Adrenal gland (tissue), 12 donors: Measurements from ENCODE around the gene TFE3. TPM values are rescaled to one million over a fixed set of nuclear protein-coding genes. Genes with fewer than 3 reads are reported as not detected.

Experiments used
- DNase-seq, 7 donors: peaks; one replicate each; pipeline ENCODE4 v3.0.0-alpha.2; 2019 to 2020
- H3K27ac ChIP-seq, 5 donors: fragments of 200-600 bp; sonication (generic) in 4 of 5; 1 replicate in 3 of 5; 2 replicates in 2 of 5; pipeline versions ENCODE4 v1.5.1 to v1.8.0; 2016 to 2020; ENCODE audit warnings: mild to moderate bottlenecking in 1 of 5
- H3K27me3 ChIP-seq: fragments of 200-600 bp; 2 replicates; pipeline ENCODE4 v1.8.0; 2021
- H3K36me3 ChIP-seq, 2 donors: fragments of 200-600 bp; replicated peaks in 1 of 2; 1 replicate in 1 of 2; 2 replicates in 1 of 2; pipeline versions ENCODE4 v1.5.1 to v1.8.0; 2018 to 2022
- H3K4me1 ChIP-seq, 2 donors: fragments of 200-600 bp; replicated peaks in 1 of 2; 1 replicate in 1 of 2; 2 replicates in 1 of 2; pipeline versions ENCODE4 v1.5.1 to v1.8.0; 2018 to 2021
- H3K4me3 ChIP-seq, 4 donors: fragments of 200-600 bp; sonication (generic) in 3 of 4; one replicate each; pipeline ENCODE4 v1.5.1; 2016 to 2018
- H3K9me3 ChIP-seq, 3 donors: fragments of 200-600 bp; sonication (generic) in 1 of 3; replicated peaks in 1 of 3; 1 replicate in 2 of 3; 2 replicates in 1 of 3; pipeline versions ENCODE4 v1.5.1 to v1.8.0; 2016 to 2021
- CTCF ChIP-seq, 6 experiments: fragments of 450-650 bp in 4 of 6; fragments of 200-600 bp in 2 of 6; sonication (generic) in 1 of 6; IDR thresholded peaks; 1 replicate in 5 of 6; 2 replicates in 1 of 6; pipeline versions ENCODE4 v1.5.1 to v1.8.0; 2016 to 2021; ENCODE audit warnings: antibody characterized with exemption in 6 of 6, mild to moderate bottlenecking in 2 of 6, moderate library complexity in 1 of 6
- POLR2A ChIP-seq, 2 donors: fragments of 450-650 bp; IDR thresholded peaks; one replicate each; pipeline ENCODE4 v1.6.1; 2017; ENCODE audit warnings: antibody characterized with exemption in 2 of 2, mild to moderate bottlenecking in 2 of 2, moderate library complexity in 1 of 2
- WGBS, 4 donors: extraction: QIAGEN DNeasy Blood & Tissue Kit in 2 of 4; methylation state at CpG; one replicate each; pipeline versions ENCODE4 v1.1.5 to v1.1.7; 2013 to 2017; 5-methylcytosine and 5-hydroxymethylcytosine counted together
- intact Hi-C, 2 donors: fragments of 100-400 bp; cut with DNase I; formaldehyde crosslinking; loops; one replicate each; pipeline versions ENCODE4 v1.14.1 to v1.15.0; 2022 to 2023
- polyA plus RNA-seq, 3 donors: library from polyadenylated mRNA; stranded (reverse); fragments of 200-250 nt in 2 of 3; fragments of 350-450 nt in 1 of 3; fragmentation: Illumina TruSeq in 1 of 3; extraction: RNeasy Lipid Tissue Mini Kit (QIAGEN cat#74804) in 1 of 3; gene quantifications; one replicate each; pipeline ENCODE4 v1.2.3, GENCODE V29; 2013 to 2014
- total RNA-seq, 9 donors: library from RNA; depleted of rRNA in 4 of 9; stranded (reverse); fragments of >200 nt in 4 of 9; fragments of 120-200 nt in 1 of 9; fragmentation: NEBNext Ultra II Directional in 1 of 9; extraction: Animal tissue kit (Norgen Biotek cat#: 25700) in 1 of 9; gene quantifications; one replicate each; pipeline versions ENCODE4 v1.1.0 to v1.2.4, GENCODE V29; 2013 to 2023
- donor health status: healthy with polysubstance abuse.
- donor health status: Bipolar disorder and iron deficiency.
- donor health status: DM: yes; HTN: yes; CAD: no.
- donor health status: DM: no; HTN: no; CAD: no.
- donor health status: DM: no; HTN: no; CAD: no.
- donor health status: DM: yes; HTN: yes; CAD: no.

Gene TFE3
- total and polyA plus RNA-seq, 12 donors: 32.7 to 168 (median 88.4) TPM

DNA sequence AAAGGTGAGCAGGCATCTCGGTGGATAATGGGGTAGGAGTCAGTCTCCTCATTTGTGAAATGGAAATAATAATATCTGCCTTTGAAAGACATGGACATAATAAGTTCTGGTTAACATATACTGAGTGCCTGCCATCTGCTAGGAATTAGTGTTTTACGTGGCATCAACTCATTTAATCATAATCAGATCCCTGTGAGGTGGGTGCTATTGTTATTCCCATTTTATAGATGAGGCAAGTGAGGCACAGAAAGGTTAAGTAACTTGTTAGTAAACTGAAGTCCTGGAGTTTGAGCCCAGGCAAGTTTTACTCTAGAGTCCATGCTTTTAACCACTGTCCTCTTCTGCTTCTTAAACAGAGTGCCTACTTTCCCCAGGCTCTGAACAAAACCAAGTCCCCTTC is 23.1 kb upstream of the TFE3 start:
- H3K4me1 ChIP-seq: no peaks in the 10 kb centered on the region
- no peak for TF ChIP-seq POLR2A (IDR thresholded peaks at IDR 0.05)
- no peak for TF ChIP-seq CTCF (IDR thresholded peaks at IDR 0.05)
- no peak overlapping the region for H3K27ac ChIP-seq
- no peaks in the 10 kb centered on the region for H3K27me3 ChIP-seq
- DNase-seq: no peak
- H3K9me3 ChIP-seq: no peaks in the 10 kb centered on the region
- intact Hi-C loops: no loop called here
- no peak overlapping the region for H3K4me3 ChIP-seq
- 79 to 94% (median 84%) methylated on average over 2 of the region's 2 CpGs for WGBS, 4 donors
- H3K36me3 ChIP-seq: no peaks in the 10 kb centered on the region

- Histone ChIP-seq H3K4me3 (no peak overlapping the region), H3K9me3 (no peaks in the 10 kb centered on the region), H3K27me3 (no peaks in the 10 kb centered on the region), H3K27ac (no peak overlapping the region), H3K4me1 (no peaks in the 10 kb centered on the region), H3K36me3 (no peaks in the 10 kb centered on the region)
- WGBS, 4 donors: 84 to 92% (median 87%) methylated on average over 6 to 8 of the region's 8 CpGs
- no peak for DNase-seq
- TF ChIP-seq CTCF (IDR thresholded peaks at IDR 0.05): no peak
- TF ChIP-seq POLR2A (IDR thresholded peaks at IDR 0.05): no peak
- intact Hi-C loops: no loop called here
Observed at GRCh38 chrX:49064735-49065134, 21.6 kb upstream of the TFE3 start.

- WGBS, 4 donors: 79 to 90% (median 84%) methylated on average over 3 to 20 of the region's 20 CpGs; no CpG with 5 or more reads in 1 of the 4 donors
- no peaks in the 10 kb centered on the region for H3K4me1 ChIP-seq
Observed at GRCh38 chrX:49064303-49064702, 21.1 kb upstream of the TFE3 start.

DNA sequence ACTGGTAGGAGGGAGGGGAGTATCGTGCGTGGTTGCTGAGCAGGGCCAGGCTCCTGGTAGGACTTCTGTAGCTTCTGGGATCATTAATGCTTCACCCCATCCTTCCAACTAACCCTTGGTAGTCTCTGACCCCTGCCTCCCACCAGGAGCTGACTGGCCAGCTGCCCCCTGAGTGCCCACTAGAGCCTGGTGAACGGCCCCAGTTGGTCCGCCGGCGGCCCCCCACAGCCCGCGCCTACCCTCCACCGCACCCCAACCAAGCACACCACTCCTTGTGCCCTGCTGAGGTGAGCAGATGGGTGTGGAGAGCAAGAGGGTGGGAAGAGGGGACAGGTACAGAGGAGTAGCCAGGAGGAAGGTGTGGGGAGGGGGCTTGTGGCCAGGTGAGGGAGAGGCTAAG is 20.6 kb upstream of the TFE3 start:
- Histone ChIP-seq H3K27me3 (no peaks in the 10 kb centered on the region), H3K27ac (no peak overlapping the region), H3K9me3 (no peaks in the 10 kb centered on the region), H3K36me3 (no peaks in the 10 kb centered on the region), H3K4me3 (no peak overlapping the region), H3K4me1 (no peaks in the 10 kb centered on the region)
- no peak for DNase-seq
- WGBS, 4 donors: 92 to 100% (median 95%) methylated on average over 3 to 9 of the region's 9 CpGs
- TF ChIP-seq CTCF (IDR thresholded peaks at IDR 0.05): no peak
- no peak for TF ChIP-seq POLR2A (IDR thresholded peaks at IDR 0.05)
- intact Hi-C loops: no loop called here

More at GRCh38 chrX:49064303-49064702, 21.1 kb upstream of the TFE3 start:
- H3K9me3 ChIP-seq: no peaks in the 10 kb centered on the region
- no peak for DNase-seq
- H3K27me3 ChIP-seq: no peaks in the 10 kb centered on the region
- H3K27ac ChIP-seq: no peak overlapping the region
- no peak overlapping the region for H3K4me3 ChIP-seq
- TF ChIP-seq POLR2A (IDR thresholded peaks at IDR 0.05) (no peak), CTCF (IDR thresholded peaks at IDR 0.05) (no peak)
- intact Hi-C loops: no loop called here
- H3K36me3 ChIP-seq: no peaks in the 10 kb centered on the region
